ENCODE measurements around the gene EEF2. TPM values are rescaled to one million over a fixed set of nuclear protein-coding genes. Genes with fewer than 3 reads are reported as not detected.
"Not testable (repeated sequence)": the region's sequence is repeated elsewhere in the genome, so short reads cannot be mapped to it uniquely, and the experiment has no call there.

The EEF2 gene
- total RNA-seq, 1 experiment from 2014 or later = 3,615 TPM

DNA sequence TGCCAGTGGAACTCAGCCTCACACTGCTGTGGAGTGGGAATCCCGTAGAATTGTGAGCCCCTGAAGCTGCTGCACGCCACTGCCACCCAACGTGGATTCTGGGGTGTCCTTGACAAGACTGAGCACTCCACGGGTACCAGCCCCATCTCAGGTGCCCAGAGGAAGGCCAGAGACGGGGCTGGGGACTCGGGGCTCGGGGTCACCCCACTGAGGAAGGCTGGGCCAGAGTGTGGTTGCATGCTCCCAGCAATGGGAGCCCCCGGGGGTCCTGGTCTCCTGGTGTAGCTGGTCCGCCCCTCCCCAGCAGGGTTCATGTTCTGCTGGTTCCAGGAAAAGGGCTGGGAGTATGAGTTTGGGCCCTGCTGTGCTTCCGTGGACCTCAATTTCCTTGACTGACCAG, 29.6 kb downstream of the EEF2 start:
- Histone ChIP-seq H3K9me3 (ENCODE audit: control insufficient read depth, low read depth, low read length) (no peaks in the 10 kb centered on the region), H3K23ac (ENCODE audit: insufficient read length, low read depth, low read length) (no peak overlapping the region), H3K4ac (ENCODE audit: low read depth, low read length) (no peak overlapping the region), H3K27ac (ENCODE audit: insufficient read length, low read depth, low read length) (no peak overlapping the region), H2BK15ac (ENCODE audit: low read depth, low read length) (no peak overlapping the region), H3K56ac (ENCODE audit: insufficient read length, low read depth, low read length) (no peak overlapping the region), H2BK5ac (ENCODE audit: insufficient read length, low read length) (no peak overlapping the region), H2AFZ (ENCODE audit: low read length) (no peak overlapping the region), H3K79me1 (ENCODE audit: insufficient read depth, low read depth, low read length, poor library complexity, severe bottlenecking) (no peaks in the 10 kb centered on the region), H3K4me2 (ENCODE audit: insufficient read depth, insufficient read length, low read length) (no peak overlapping the region), H3K79me2 (ENCODE audit: insufficient read depth, low read length) (no peaks in the 10 kb centered on the region), H4K8ac (replicated peaks; ENCODE audit: insufficient read length, low read depth, low read length) (no peak overlapping the region), H2BK12ac (ENCODE audit: insufficient read length, low read depth, low read length) (no peak overlapping the region), H3K4me1 (ENCODE audit: insufficient read depth, low read length) (no peaks in the 10 kb centered on the region), H3K27me3 (ENCODE audit: insufficient read depth, low read length) (no peaks in the 10 kb centered on the region), H4K5ac (ENCODE audit: insufficient read length, low read depth, low read length) (no peak overlapping the region), H2AK5ac (ENCODE audit: insufficient read length, low read length) (no peak overlapping the region), H2BK120ac (ENCODE audit: low read depth, low read length, poor library complexity, severe bottlenecking) (no peak overlapping the region), H2BK20ac (ENCODE audit: low read depth, low read length, poor library complexity, severe bottlenecking) (no peak overlapping the region), H3T11ph (ENCODE audit: low read length) (no peak overlapping the region), H3K14ac (ENCODE audit: insufficient read depth, low read length) (no peak overlapping the region), H4K20me1 (ENCODE audit: control insufficient read depth, insufficient read depth, insufficient read length) (no peaks in the 10 kb centered on the region), H4K91ac (ENCODE audit: insufficient read length, low read depth, low read length) (no peak overlapping the region), H3K9ac (ENCODE audit: extremely low read depth, insufficient read length, low read length) (no peak overlapping the region), H3K23me2 (ENCODE audit: insufficient read length, low read depth, low read length, poor library complexity, severe bottlenecking) (no peaks in the 10 kb centered on the region), H3K18ac (ENCODE audit: insufficient read length, low read depth, low read length) (no peak overlapping the region)
- DNase-seq = peak; percentile 19
- TF ChIP-seq, protein P1, sequence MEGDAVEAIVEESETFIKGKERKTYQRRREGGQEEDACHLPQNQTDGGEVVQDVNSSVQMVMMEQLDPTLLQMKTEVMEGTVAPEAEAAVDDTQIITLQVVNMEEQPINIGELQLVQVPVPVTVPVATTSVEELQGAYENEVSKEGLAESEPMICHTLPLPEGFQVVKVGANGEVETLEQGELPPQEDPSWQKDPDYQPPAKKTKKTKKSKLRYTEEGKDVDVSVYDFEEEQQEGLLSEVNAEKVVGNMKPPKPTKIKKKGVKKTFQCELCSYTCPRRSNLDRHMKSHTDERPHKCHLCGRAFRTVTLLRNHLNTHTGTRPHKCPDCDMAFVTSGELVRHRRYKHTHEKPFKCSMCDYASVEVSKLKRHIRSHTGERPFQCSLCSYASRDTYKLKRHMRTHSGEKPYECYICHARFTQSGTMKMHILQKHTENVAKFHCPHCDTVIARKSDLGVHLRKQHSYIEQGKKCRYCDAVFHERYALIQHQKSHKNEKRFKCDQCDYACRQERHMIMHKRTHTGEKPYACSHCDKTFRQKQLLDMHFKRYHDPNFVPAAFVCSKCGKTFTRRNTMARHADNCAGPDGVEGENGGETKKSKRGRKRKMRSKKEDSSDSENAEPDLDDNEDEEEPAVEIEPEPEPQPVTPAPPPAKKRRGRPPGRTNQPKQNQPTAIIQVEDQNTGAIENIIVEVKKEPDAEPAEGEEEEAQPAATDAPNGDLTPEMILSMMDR (conservative IDR thresholded peaks at IDR 0.05) = no peak
- Mint-ChIP-seq H3K4me3 (no peak overlapping the region), H3K36me3 (ENCODE audit: insufficient read depth in 1 of 3, low read depth in 3 of 3) (peaks cover 6 to 26% (median 8%) of the 10 kb centered on the region in 3 experiments), H3K27ac (no peak overlapping the region), H3K4me1 (peaks cover 3 to 17% of the 10 kb centered on the region in 2 experiments; a peak in 3 of 4 replicates), H3K9me3 (no peaks in the 10 kb centered on the region), H3K27me3 (ENCODE audit: low read depth) (no peaks in the 10 kb centered on the region)
- WGBS (ENCODE audit: extremely low coverage, insufficient read length, low lambda C conversion rate) = no CpG with 5 or more reads among the region's 10 CpGs

DNA sequence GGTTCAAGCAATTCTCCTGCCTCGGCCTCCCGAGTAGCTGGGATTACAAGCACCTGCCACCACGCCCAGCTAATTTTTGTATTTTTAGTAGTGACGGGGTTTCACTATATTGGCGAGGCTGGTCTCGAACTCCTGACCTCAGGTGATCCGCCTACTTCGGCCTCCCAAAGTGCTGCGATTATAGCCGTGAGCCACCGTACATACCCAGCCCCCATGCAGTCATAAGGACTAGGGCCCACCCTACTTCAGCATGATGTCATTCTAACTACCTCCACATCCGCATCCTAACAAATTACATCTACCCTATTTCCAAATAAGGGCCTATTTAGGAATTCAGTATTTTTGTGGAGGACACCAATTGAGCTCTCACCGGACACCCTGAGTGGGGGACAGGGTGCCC, 30.0 kb downstream of the EEF2 start:
- DNase-seq; H2BK120ac ChIP-seq (ENCODE audit: low read depth, low read length, poor library complexity, severe bottlenecking); H3K14ac ChIP-seq (ENCODE audit: insufficient read depth, low read length); H4K8ac ChIP-seq (replicated peaks; ENCODE audit: insufficient read length, low read depth, low read length); H3K27me3 Mint-ChIP-seq (ENCODE audit: low read depth); H3K27ac Mint-ChIP-seq; H2BK15ac ChIP-seq (ENCODE audit: low read depth, low read length); H2BK20ac ChIP-seq (ENCODE audit: low read depth, low read length, poor library complexity, severe bottlenecking); H2BK12ac ChIP-seq (ENCODE audit: insufficient read length, low read depth, low read length); H4K91ac ChIP-seq (ENCODE audit: insufficient read length, low read depth, low read length); H2BK5ac ChIP-seq (ENCODE audit: insufficient read length, low read length); H3K23me2 ChIP-seq (ENCODE audit: insufficient read length, low read depth, low read length, poor library complexity, severe bottlenecking); H3K4ac ChIP-seq (ENCODE audit: low read depth, low read length); H3K79me1 ChIP-seq (ENCODE audit: insufficient read depth, low read depth, low read length, poor library complexity, severe bottlenecking); H3K9me3 ChIP-seq (ENCODE audit: control insufficient read depth, low read depth, low read length); H2AK5ac ChIP-seq (ENCODE audit: insufficient read length, low read length); H3K4me1 ChIP-seq (ENCODE audit: insufficient read depth, low read length); H3K79me2 ChIP-seq (ENCODE audit: insufficient read depth, low read length); H3K4me2 ChIP-seq (ENCODE audit: insufficient read depth, insufficient read length, low read length); H3K9ac ChIP-seq (ENCODE audit: extremely low read depth, insufficient read length, low read length); H2AFZ ChIP-seq (ENCODE audit: low read length); H3K9me3 Mint-ChIP-seq; H3K27me3 ChIP-seq (ENCODE audit: insufficient read depth, low read length); H4K5ac ChIP-seq (ENCODE audit: insufficient read length, low read depth, low read length); H4K20me1 ChIP-seq (ENCODE audit: control insufficient read depth, insufficient read depth, insufficient read length); H3T11ph ChIP-seq (ENCODE audit: low read length); H3K27ac ChIP-seq (ENCODE audit: insufficient read length, low read depth, low read length); H3K56ac ChIP-seq (ENCODE audit: insufficient read length, low read depth, low read length); H3K4me3 Mint-ChIP-seq; H3K23ac ChIP-seq (ENCODE audit: insufficient read length, low read depth, low read length); H3K18ac ChIP-seq (ENCODE audit: insufficient read length, low read depth, low read length): not testable (repeated sequence)
- no CpG with 5 or more reads among the region's 13 CpGs for WGBS (ENCODE audit: extremely low coverage, insufficient read length, low lambda C conversion rate)
- peaks cover 3 to 17% of the 10 kb centered on the region in 2 experiments; a peak in 3 of 4 replicates for H3K4me1 Mint-ChIP-seq
- H3K36me3 Mint-ChIP-seq (ENCODE audit: insufficient read depth in 1 of 3, low read depth in 3 of 3) = peaks cover 4 to 22% (median 5%) of the 10 kb centered on the region in 3 experiments

Measured in H9 (cell line).